GM18526 (cell line): ENCODE results near the gene DBH.

Experiments
- POLR2A ChIP-seq: IDR thresholded peaks from 3 replicates; pipeline ENCODE4 v1.6.1; 2011; ENCODE audit not compliant: insufficient read length; ENCODE audit errors: extremely low read depth

Gene DBH

GRCh38 chr9:133661846-133662540 is 25.8 kb downstream of the DBH start:
- TF ChIP-seq POLR2A: no peak

GRCh38 chr9:133664173-133665050 is 28.2 kb downstream of the DBH start:
- no peak for TF ChIP-seq POLR2A

DNA sequence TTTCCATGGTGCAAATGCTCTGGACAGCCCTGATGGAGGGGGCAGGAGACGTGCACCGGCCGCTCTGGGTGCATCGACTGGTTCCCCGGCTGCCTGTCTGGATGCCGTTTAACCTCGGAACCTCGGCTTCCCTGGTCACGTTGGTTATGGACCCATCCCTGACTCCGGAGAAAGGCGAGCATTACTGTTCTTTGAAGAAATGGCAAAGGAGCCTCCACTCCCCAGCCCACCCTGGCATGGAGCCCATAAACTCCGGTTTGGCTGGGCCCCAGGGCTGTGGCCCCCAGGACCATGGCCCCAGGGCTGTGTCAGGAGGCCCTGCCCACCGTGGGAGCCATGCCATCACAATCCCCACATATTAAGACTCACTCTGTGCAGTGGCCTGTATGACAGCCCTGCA is 28.9 kb downstream of the DBH start:
- no peak for TF ChIP-seq POLR2A

DNA sequence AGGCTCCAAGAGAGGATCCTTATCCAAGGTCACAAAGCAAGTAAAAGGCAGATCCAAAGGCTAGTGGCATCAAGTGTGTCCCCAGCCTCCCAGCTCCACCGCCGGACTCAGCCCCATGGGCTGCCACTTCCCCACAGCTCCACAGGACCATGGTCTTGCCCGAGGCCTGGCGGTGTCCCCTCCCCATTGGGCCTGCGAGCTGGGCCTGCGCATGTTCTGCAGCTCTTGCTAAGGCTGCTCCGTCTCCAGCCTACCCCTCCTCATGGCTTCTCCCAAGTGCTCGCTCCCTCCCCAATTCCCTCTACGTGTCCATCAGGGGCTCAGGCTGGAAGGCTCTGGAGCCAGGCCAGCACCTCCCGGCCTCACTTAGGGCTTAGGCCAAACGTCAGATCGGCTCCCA is 29.4 kb downstream of the DBH start:
- TF ChIP-seq POLR2A: no peak

- no peak for TF ChIP-seq POLR2A
Observed at GRCh38 chr9:133666387-133666786, 30.2 kb downstream of the DBH start.

DNA sequence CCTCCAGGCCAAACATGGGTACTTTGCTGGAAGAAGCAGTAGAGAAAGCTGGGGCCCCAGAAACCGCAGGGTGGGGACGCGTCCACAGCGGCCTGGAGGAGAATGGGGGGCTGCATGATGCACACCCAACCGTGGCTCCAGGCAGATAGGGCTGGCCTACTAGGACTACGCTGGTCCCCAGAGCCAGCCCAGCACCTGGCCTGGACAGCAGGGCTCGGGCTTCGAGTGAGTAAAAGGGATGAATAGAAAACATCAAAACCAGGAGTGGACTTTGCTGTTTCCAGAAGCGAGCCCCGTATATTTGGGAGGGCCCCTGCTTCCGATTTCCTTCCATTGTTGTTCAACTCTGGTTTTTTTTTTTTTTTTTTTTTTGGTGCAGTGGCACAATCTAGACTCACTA is 30.7 kb downstream of the DBH start:
- no peak for TF ChIP-seq POLR2A

DNA sequence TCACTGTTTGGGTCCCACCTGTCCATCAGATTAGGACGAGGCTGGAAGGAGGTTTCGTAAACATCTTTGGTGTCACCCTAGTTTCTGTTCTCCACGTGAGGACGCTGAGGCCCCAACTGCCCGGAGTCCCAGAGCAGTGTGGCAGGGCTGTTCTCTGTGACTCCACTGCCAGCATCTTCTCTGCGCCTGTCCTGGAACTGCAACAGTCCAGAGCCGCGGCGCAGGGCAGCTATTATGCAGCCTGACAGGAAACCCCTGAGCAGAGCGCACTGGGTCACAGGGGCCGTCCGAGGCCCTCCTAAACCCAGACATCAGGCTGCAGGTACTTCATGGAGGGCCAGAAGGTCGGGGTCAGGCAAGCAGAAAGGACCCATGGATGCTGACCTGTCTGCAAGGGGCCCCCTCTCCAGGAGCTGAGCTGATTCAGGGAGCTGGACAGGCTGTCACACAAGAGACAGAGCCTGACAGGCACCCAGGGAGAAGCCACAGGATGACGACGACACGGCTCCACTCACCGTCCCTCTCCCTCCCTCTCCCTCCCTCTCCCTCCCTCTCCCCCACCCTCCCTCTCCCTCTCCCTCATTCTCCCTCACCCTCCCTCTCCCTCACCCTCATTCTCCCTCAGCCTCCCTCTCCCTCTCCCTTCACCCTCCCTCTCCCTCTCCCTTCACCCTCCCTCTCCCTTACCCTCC is 31.7 kb downstream of the DBH start:
- no peak for TF ChIP-seq POLR2A

- TF ChIP-seq POLR2A: no peak
Observed at GRCh38 chr9:133669182-133669801, 33.1 kb downstream of the DBH start.

DNA sequence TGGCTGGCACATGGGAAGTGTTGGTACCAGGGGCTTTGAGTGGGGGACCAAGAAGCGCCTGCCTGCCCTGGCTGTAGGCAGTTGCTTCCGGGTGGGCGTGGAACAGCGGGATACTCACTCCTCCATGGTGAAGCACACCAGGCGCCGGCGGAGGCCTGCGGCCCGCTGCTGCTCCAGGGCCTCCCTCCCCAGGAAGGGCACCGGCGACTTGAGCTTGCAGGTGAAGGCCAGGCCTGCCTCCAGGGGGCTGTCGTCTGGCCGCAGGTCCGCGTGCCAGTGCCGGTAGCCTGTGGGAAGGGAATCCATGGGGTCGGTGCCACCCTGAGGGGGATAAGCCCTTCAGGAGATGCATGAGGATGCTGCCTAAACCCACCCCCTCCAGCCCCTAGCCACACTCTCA is 34.3 kb downstream of the DBH start:
- no peak for TF ChIP-seq POLR2A

- no peak for TF ChIP-seq POLR2A
Observed at GRCh38 chr9:133671371-133671770, 35.2 kb downstream of the DBH start.

DNA sequence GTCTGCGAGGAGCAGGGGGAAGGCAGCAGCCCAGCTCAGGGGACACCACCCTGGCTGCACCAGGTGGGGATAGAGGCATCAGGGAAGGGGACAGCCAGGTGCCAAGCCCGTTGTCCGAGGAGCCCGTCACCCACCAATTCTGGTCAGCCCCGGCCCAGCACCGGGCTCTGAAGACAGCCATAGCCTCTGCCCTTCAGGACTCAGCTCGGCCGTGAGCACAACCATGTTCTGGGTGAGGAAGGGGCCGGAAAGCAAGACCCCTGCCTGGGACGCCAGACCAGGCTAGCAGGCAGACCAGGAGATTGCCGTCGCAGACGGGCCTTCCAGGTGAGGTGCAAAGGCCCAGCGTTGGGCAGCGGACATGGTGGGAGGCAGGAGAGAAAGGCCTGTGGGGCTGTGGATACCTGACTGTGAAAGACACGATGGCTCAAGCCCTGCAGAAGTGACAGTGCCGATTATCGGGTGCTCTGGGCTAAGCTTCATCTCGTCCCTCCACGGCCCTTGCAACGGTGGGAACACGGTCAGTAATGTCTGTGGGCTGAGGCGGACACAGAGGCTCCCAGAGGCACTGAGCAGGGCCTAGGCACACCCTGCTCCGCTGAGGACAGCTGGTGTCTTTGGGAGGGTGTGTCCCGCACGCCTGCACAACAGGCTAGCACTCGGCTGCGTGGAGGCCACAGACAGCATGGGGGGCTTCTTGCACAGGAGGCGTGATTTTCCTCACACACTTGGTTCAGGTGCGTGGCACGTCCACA is 36.5 kb downstream of the DBH start:
- no peak for TF ChIP-seq POLR2A

DNA sequence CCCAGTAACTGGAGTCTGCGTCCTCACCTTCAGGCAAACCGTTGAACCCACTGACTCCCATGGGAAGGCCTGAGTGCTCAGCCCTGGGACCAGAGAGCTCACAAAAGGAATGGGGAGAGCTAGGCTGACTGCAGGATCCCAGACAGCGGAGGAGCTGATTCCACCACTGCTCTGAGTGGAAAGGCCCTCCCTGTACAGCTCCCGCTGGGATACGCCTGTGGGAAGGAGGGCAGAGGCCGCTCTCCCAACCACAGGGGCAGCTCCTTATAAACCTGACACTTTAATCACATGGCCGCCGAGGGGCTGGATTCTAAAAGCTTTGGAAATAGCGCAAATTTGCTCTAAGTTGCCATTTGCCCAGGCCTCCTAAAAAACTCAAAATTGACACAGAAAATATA is 37.1 kb downstream of the DBH start:
- TF ChIP-seq POLR2A: no peak

GRCh38 chr9:133674091-133674490 is 37.9 kb downstream of the DBH start:
- no peak for TF ChIP-seq POLR2A

DNA sequence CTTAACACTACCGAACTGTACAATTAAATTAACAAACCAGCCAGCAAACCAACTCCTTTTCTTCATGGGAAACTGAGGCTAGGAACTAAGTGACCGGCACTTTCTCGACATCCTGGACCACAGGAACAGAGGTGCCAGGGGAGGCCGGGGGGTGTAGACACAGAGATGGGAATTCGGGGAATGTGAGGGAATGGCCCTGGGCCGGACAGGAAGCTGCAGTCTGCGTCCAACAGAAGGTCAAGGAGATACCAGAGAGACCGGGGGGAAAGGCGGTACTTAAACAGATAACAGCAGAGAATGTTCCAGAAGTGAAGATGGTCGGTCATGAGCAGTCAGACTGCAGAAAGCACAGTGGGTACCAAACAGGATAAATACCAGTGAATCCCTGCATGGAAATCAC is 40.3 kb downstream of the DBH start:
- TF ChIP-seq POLR2A: no peak
